ENCODE measurements around the gene UGGT1. TPM values are rescaled to one million over a fixed set of nuclear protein-coding genes. Genes with fewer than 3 reads are reported as not detected.

UGGT1 gene
- total RNA-seq, 2 experiments from 2014 or later, result 56.2 to 61.0 TPM

DNA sequence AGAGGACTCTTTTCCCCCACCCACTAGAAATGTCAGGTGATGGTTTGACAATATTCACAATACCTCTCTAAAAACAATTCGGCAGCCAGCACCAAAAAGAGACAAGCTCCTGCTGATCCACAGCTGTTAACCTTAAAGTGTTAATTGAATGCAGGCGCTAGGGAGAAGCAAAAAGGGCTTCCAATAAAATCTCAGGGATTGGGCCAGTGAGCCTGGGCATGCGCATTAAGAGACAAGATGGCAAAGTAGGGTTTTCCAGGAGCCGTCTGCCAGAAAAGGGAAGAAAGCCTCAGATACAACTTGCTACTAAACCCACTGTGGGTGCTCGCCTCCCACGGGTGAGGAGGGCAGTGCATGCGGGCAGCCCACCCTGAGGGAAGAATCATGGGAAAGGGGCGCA, 128.9 kb downstream of the UGGT1 start:
- peaks cover 5% of the 10 kb centered on the region for H3K27me3 Mint-ChIP-seq
- no peak overlapping the region for H3K27ac Mint-ChIP-seq
- CTCF ChIA-PET, result interaction anchor here (1.5 kb wide), 1 partner anchor 14 kb away, joined by 3 read pairs; no protein-coding TSS in a partner anchor
- H3K36me3 Mint-ChIP-seq (ENCODE audit: low read depth), result no peaks in the 10 kb centered on the region
- H3K9me3 Mint-ChIP-seq, result no peaks in the 10 kb centered on the region
- no peaks in the 10 kb centered on the region for H3K4me1 Mint-ChIP-seq
- POLR2A ChIA-PET, result no interaction called here
- H3K4me3 Mint-ChIP-seq, result no peak overlapping the region
- no peak for DNase-seq

DNA sequence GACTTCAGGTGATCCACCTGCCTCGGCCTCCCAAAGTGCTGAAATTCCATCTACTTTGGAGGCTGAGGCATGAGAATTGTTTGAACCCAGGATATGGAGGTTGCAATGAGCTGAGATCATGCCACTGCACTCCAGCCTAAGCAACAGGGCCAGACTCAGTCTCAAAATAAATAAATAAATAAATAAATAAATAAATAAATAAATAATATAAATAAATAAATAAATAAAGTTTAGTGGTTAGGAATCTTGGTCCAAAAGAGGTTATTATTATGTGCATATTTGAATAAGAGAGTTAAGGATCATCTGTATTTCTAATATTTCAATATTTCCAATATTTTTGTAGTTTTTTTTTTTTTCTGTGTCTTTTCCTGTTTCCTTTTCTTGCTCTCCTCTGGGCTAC, 136.9 kb downstream of the UGGT1 start:
- H3K27ac Mint-ChIP-seq, result no peak overlapping the region
- POLR2A ChIA-PET, result no interaction called here

DNA sequence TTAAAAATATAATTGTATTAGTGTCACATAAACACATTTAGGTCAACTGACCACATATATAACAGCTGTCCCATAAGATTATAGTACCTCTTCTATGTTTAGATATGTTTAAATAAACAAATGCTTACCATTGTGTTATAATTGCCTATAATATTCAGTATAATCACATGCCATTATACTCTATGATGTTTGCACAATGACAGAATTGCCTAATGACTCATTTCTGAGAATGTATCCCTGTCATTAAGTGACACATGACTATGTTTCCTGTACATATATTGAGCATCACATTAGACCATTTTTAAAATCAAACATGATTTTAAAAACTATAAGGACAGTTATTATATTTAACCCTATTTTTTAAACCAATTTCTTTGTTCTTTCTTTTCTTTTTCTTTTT, 137.9 kb downstream of the UGGT1 start:
- CTCF ChIA-PET, result interaction anchor here (0.7 to 0.9 kb wide), 2 partner anchors 165 to 1250 kb away, joined by 3 read pairs; no protein-coding TSS in a partner anchor
- no peak for DNase-seq

More for the DNA sequence above, 136.9 kb downstream of the UGGT1 start:
- DNase-seq, result no peak
- Mint-ChIP-seq H3K36me3 (ENCODE audit: low read depth) (no peaks in the 10 kb centered on the region), H3K4me3 (no peak overlapping the region), H3K27me3 (peaks cover 9% of the 10 kb centered on the region), H3K4me1 (peaks cover 2% of the 10 kb centered on the region), H3K9me3 (no peaks in the 10 kb centered on the region)
- CTCF ChIA-PET, result no interaction called here

DNA sequence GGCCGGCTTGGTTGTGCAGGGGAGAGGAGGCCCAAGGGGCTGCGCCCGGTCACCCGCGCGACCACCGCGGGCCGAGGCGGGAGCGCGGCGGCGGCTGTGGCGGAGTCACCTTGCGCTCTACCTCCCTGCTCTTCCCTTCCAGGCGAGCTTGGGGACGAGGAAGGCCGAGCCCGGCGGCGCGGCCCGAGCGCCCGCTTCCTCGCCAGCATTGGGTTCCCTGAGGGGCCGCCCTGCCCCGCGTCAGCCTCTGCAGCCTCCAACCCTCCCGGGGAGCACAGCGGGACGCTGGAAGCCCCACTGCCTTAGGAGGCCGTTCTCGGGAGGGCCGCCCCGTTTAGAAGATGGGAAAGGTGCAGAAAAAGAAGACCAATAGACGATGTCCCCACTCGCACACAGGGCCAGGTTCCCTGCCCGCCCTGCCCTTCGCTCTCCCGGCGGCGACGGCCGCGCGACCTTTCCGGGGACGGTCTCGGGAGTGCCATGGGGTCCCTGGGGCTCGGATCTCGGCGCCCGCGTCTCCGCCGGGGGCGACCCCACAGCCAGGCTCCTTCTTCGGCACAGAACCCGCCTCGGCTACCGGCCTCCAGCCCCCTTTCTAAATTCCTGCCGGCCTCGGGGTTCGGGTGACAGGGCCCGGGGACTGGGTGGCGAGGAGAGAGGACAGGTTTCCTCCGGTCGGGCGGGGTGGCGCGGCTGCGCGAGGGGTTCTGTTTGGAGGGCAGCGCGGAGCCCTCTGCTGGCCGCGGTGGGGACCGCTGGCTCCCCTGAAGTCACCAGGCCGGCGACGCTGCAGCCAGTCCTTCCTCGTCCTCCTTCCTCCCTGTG, 142.2 kb downstream of the UGGT1 start:
- Mint-ChIP-seq H3K36me3 (ENCODE audit: low read depth) (no peaks in the 10 kb centered on the region), H3K9me3 (no peaks in the 10 kb centered on the region), H3K4me1 (peaks cover 6% of the 10 kb centered on the region), H3K27ac (no peak overlapping the region), H3K4me3 (peak overlapping the region; percentile 75), H3K27me3 (peaks cover 7% of the 10 kb centered on the region)
- CTCF ChIA-PET, result interaction anchor here (1.0 to 1.8 kb wide), 4 partner anchors 13 to 170 kb away, joined by 3 to 6 read pairs (median 4); no protein-coding TSS in a partner anchor
- POLR2A ChIA-PET, result interaction anchor here (1.7 kb wide), 1 partner anchor 142 kb away, joined by 7 read pairs; the partner anchor contains the start of gene UGGT1
- DNase-seq, result peak; percentile 87

More for the DNA sequence above, 137.9 kb downstream of the UGGT1 start:
- Mint-ChIP-seq H3K9me3 (no peaks in the 10 kb centered on the region), H3K4me1 (peaks cover 5% of the 10 kb centered on the region), H3K36me3 (ENCODE audit: low read depth) (no peaks in the 10 kb centered on the region), H3K4me3 (no peak overlapping the region), H3K27ac (no peak overlapping the region), H3K27me3 (peaks cover 8% of the 10 kb centered on the region)
- POLR2A ChIA-PET, result no interaction called here

DNA sequence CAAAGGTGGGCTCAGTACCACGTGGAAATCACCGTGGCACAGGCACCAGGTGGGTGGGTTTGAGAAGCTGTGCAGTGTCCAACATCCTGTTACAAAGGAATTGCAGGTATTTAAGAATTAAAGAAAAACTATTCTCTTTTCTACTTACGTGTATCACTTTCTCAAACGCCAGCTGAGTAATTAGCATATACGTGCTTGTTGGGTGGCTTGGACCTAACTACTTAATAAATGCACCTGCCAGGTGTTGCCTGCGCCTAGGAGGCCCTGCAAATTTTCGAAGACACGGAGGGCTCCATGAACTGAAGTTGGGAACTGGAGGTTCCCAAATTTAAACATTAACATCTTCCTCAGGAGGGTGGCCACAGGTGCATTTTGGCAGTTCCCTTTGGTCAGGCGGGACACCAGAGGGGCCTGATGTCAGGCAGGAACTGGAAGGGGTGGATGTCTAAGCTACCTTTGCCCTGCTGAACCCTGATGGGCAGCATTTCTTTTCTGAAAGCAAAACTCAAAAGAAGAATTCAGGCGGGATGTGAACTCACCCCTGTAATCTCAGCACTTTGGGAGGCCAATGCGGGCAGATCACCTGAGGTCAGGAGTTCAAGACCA, 142.9 kb downstream of the UGGT1 start:
- H3K4me3 Mint-ChIP-seq, result peak overlapping the region; percentile 75
- no peak for DNase-seq
- no peaks in the 10 kb centered on the region for H3K36me3 Mint-ChIP-seq (ENCODE audit: low read depth)
- H3K4me1 Mint-ChIP-seq, result peaks cover 6% of the 10 kb centered on the region
- no peaks in the 10 kb centered on the region for H3K9me3 Mint-ChIP-seq
- H3K27me3 Mint-ChIP-seq, result peaks cover 7% of the 10 kb centered on the region
- CTCF ChIA-PET, result interaction anchor here (0.7 to 1.8 kb wide), 6 partner anchors 10 to 171 kb away, joined by 3 to 6 read pairs (median 4); no protein-coding TSS in a partner anchor
- POLR2A ChIA-PET, result no interaction called here
- H3K27ac Mint-ChIP-seq, result no peak overlapping the region

DNA sequence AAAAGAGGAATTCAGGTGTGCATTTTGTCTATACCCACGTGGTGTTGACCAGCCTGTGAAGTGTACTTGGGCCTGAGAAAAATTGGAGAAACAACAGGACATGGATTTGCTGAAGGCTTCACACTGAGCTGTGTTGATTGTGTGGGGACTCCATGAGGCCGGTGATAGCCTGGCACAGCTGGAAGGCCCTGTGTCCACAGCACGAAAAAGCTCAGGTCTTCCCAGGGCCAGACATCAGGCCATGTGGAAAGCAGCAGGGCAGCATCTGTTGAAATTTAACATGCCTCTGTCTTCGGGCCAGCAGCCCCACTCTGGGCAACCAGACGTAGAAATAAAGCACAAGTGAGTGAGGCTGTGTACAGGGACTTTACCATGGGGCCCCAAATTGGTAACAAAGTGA, 143.6 kb downstream of the UGGT1 start:
- Mint-ChIP-seq H3K4me3 (no peak overlapping the region), H3K27me3 (peaks cover 7% of the 10 kb centered on the region), H3K9me3 (no peaks in the 10 kb centered on the region), H3K27ac (no peak overlapping the region), H3K4me1 (peaks cover 6% of the 10 kb centered on the region), H3K36me3 (ENCODE audit: low read depth) (no peaks in the 10 kb centered on the region)
- DNase-seq, result no peak
- CTCF ChIA-PET, result interaction anchor here (0.7 to 1.8 kb wide), 6 partner anchors 10 to 171 kb away, joined by 3 to 6 read pairs (median 4); no protein-coding TSS in a partner anchor
- POLR2A ChIA-PET, result no interaction called here

DNA sequence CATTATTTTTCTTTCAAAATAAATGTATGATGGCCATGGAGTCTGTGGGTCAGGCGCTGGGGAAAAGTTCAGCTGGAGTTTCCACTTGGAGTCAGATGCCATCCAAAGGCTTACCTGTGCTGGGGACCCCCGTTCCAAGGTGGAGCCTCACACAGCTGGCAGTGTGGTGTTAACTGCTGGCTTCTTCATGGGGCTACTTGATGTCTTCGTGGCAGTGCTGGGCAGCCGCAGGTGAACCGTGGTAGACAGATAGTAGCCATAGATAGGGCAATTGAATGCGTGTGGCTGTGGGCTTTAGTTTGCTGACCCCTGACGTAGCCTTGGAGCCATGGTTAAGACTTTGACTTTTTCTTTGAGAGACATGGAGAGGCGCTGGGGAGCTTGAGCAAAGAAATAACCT, 144.6 kb downstream of the UGGT1 start:
- POLR2A ChIA-PET, result no interaction called here
- no peaks in the 10 kb centered on the region for H3K9me3 Mint-ChIP-seq
- H3K4me1 Mint-ChIP-seq, result peaks cover 6% of the 10 kb centered on the region
- no peak overlapping the region for H3K27ac Mint-ChIP-seq
- DNase-seq, result no peak
- CTCF ChIA-PET, result interaction anchor here (1.5 kb wide), 1 partner anchor 19 kb away, joined by 3 read pairs; no protein-coding TSS in a partner anchor
- no peak overlapping the region for H3K4me3 Mint-ChIP-seq
- peaks cover 7% of the 10 kb centered on the region for H3K27me3 Mint-ChIP-seq
- H3K36me3 Mint-ChIP-seq (ENCODE audit: low read depth), result no peaks in the 10 kb centered on the region

DNA sequence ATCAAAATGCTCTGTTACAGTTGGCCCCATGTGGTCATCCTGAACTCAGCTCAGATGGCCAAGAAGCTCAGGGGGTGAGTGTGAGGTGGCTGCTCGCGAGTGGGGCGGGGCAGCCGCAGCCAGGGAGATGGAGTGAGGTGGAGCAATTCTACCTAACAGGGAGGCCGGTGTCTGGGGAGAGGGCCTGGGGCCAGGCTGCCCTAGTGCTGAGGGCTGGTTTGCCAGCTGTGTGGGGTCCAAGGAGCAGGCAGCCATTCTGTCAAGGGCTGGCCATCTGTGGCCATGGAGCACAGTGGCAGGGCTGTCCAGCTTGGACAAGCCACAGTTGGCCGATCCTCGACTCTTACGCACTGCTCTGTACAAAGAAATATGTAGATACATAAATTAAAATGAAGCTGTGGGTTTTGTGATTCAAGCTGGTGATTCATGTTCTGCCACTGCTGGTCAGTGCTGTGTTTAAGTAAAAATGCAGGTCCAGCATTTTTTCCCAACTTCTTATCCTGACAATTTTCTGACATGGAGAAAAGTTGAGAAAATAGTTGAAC, 145.6 kb downstream of the UGGT1 start:
- peaks cover 4% of the 10 kb centered on the region for H3K27me3 Mint-ChIP-seq
- no peak overlapping the region for H3K27ac Mint-ChIP-seq
- no peak overlapping the region for H3K4me3 Mint-ChIP-seq
- H3K4me1 Mint-ChIP-seq, result peaks cover 6% of the 10 kb centered on the region
- ChIA-PET CTCF (interaction anchor here (1.5 kb wide), 1 partner anchor 20 kb away, joined by 3 read pairs; no protein-coding TSS in a partner anchor), POLR2A (no interaction called here)
- no peaks in the 10 kb centered on the region for H3K36me3 Mint-ChIP-seq (ENCODE audit: low read depth)
- no peaks in the 10 kb centered on the region for H3K9me3 Mint-ChIP-seq
- no peak for DNase-seq

DNA sequence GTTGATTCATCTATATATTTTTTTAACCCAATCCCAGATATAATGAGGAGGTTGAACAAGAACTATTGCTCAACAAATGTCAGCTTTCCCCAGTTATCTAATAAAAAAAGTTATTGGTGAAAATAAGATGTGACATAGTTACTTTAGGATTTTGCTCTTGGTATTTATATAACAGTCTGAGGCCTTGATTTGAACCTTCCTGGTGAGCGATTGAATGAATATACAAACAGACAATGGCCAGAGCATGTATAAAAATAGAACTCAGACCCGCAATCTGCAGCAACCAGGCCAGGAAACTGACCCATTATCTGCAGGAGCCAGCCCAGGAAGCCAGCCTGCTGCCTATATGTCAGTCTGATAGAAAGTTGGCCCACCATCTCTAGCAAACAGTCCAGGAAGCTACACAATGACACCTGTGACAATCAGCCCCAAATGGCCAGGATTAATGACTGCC, 146.1 kb downstream of the UGGT1 start:
- H3K27me3 Mint-ChIP-seq, result peaks cover 6% of the 10 kb centered on the region
- ChIA-PET CTCF (no interaction called here), POLR2A (no interaction called here)
- no peaks in the 10 kb centered on the region for H3K9me3 Mint-ChIP-seq
- DNase-seq, result no peak
- H3K27ac Mint-ChIP-seq, result no peak overlapping the region
- no peak overlapping the region for H3K4me3 Mint-ChIP-seq
- no peaks in the 10 kb centered on the region for H3K36me3 Mint-ChIP-seq (ENCODE audit: low read depth)
- H3K4me1 Mint-ChIP-seq, result peaks cover 6% of the 10 kb centered on the region

DNA sequence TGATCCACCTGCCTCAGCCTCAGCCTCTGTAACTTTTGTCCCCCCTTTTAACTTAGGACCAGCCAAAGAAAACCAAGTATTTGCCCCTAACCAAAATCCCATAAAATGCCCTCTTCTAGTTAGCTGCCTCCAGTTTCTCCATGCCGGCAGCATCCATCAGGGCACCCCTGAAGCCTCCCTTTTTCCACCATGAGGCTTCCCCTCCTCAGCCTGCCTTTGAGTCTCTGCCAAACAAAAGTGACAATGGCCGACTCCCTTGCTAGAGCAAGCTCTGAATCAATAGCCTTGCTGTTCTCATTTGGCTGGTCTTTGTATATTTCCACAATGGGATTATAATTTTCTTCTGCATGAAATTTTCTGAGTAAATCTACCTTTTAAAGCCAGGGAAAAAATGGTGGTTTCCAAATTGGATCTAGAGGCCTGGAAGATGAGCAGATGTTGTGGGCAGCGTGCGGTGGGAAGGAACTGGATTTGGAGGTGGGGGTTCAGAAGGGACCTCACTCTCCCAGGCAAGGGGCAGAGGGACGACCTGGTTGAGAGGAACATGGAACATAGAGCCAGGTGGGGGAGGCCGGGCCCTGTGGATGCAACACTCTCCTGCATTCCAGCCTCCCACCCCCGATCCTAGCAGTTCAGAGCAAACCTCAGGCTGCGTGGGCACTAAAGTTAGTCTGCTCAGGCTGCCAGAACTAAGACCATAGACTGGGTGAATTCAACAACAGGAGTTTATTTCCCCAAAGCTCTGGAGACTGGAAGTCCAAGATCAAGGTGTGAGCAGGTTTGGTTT, 147.1 kb downstream of the UGGT1 start:
- DNase-seq, result no peak
- ChIA-PET CTCF (no interaction called here), POLR2A (no interaction called here)
- Mint-ChIP-seq H3K4me1 (peaks cover 4% of the 10 kb centered on the region), H3K27me3 (peaks cover 7% of the 10 kb centered on the region), H3K9me3 (no peaks in the 10 kb centered on the region), H3K4me3 (no peak overlapping the region), H3K36me3 (ENCODE audit: low read depth) (no peaks in the 10 kb centered on the region), H3K27ac (no peak overlapping the region)

DNA sequence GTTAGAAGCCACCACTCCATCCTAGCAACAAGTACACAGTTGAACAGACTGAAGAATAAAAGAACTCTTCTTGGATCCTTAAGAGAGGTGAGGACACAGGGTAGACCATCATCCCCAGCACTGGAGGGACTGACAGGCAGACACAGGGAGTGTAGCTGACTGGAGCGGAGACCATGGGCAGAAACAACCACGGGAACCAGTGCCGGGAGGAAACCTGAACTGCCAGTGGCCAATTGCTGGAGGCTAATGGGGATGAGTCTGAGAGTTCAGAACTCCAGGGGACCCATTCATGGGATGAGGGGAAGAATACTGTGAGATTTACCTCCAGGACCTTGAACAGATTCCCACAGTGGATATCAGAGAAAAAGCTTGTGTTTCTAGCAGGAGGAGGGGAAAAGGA, 150.9 kb downstream of the UGGT1 start:
- CTCF ChIA-PET, result no interaction called here
- H3K36me3 Mint-ChIP-seq (ENCODE audit: low read depth), result no peaks in the 10 kb centered on the region
- H3K27ac Mint-ChIP-seq, result no peak overlapping the region
- DNase-seq, result no peak
- H3K4me3 Mint-ChIP-seq, result no peak overlapping the region
- peaks cover 11% of the 10 kb centered on the region for H3K27me3 Mint-ChIP-seq
- POLR2A ChIA-PET, result no interaction called here
- H3K4me1 Mint-ChIP-seq, result no peaks in the 10 kb centered on the region
- H3K9me3 Mint-ChIP-seq, result no peaks in the 10 kb centered on the region

Data from activated CD4-positive, alpha-beta memory T cell treated with anti-CD3 and anti-CD28 coated beads, Interleukin-2, amount 10 ng/mL, durations not matched to agents 7 days and 5 days (primary cell).